Putamen (tissue), 1 donor: ENCODE measurements around the gene ARPC1B.
"Not testable (repeated sequence)": the region's sequence is repeated elsewhere in the genome, so short reads cannot be mapped to it uniquely, and the experiment has no call there.

ENCODE experiments used
- DNase-seq: peaks from one replicate; pipeline ENCODE4 v3.0.0-alpha.2; 2016; ENCODE audit warnings: low spot score

ARPC1B gene

GRCh38 chr7:99374111-99375064 is at the start of gene ARPC1B:
Gene ARPC1B (plus strand): TSS chr7:99374730. CDS start chr7:99385715, 10,985 bp downstream.
- DNase-seq: no peak

DNA sequence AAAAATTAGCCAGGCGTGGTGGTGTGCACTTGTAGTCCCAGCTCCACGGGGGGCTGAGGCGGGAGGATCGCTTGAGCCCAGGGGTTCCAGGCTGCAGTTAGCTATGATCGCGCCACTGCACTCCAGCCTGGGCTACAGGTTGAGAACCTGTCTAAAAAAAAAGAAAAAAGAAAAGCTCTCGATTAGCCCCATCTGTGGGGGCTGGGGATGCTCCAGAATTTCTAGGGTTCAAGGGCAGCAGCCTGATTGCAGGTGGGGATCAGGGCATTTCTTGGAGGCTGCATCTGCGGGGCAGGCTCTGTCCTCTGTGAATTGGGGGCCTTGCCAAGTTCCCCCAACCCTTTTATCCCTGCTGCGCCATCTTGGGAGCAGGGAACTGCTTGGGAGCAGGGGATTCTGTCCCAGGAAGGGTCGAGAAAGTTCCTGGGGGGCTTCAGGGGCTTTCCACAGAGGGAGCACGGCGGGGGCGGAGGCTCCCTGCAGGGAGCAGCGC is 49.5 kb upstream of the ARPC1B start:
- no peak for DNase-seq

- DNase-seq: peak; percentile 88
These were observed 48.7 kb upstream of the ARPC1B start, which contains the start of gene ARPC1A for GRCh38 chr7:99325592-99326407. Gene ARPC1A (plus strand): TSS chr7:99325898. CDS start chr7:99333354, 7,456 bp downstream.

GRCh38 chr7:99326408-99326782 is 48.1 kb upstream of the ARPC1B start:
- no peak for DNase-seq

DNA sequence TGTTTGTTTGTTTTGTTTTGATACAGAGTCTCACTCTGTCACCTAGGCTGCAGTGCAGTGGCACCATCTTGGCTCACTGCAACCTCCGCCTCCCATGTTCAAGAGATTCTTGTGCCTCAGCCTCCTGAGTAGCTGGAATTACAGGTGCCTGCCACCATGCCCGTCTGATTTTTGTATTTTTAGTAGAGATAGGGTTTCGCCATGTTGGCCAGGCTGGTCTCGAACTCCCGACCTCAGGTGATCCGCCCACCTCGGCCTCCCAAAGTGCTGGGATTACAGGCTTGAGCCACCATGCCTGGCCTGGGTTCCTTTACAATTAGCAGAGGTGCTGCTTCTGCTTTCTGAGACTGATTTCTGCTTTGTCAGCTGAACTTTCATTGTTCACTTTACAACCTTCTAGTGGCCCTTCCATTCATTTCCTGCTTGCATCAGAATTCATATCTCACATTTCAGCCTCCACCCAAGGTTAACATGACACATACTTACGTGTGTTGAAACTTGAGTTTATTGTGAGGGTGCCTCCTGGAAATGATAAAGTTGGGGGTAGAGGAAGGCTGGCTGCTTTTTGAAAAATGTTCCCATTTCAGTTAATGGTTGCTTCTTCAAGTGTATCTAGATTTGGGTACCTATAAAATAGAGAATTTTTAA is 44.1 kb upstream of the ARPC1B start:
- not testable (repeated sequence) for DNase-seq

DNA sequence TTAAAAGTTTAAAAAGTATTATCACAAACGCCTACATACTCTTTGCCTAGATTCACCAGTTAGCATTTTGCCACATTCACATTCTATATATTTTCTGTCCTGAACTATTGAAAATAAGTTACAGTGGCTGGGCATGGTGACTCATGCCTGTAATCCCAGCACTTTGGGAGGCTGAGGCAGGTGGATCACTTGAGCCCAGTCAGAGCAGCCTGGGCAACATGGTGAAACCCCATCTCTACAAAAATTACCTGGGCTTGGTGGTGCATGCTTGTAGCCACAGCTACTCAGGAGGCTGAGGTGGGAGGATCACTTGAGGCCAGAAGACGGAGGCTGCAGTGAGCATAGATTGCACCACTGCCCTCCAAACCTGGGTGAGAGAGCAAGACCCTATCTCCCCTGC is 43.5 kb upstream of the ARPC1B start:
- no peak for DNase-seq

- no peak for DNase-seq
These were observed 34.9 kb upstream of the ARPC1B start for GRCh38 chr7:99339595-99339994.

DNA sequence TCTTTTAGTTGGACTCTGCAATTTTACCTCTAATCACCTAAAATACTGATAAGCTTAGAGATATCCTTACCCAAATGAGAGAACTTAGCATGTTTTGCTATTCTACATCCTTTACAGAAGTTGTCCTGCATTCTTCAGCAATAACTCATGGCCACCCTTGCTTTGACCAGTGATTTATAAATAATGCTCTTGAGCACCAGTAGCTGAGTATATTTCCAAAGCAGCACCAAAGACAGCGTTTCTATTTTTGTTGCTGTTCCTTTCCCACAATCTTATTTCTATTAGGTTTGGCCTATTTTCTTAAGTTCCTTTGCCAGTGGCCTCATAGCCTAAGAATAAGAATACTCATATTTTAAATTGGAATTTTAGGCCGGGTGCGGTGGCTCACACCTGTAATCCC is 33.9 kb upstream of the ARPC1B start:
- no peak for DNase-seq

DNA sequence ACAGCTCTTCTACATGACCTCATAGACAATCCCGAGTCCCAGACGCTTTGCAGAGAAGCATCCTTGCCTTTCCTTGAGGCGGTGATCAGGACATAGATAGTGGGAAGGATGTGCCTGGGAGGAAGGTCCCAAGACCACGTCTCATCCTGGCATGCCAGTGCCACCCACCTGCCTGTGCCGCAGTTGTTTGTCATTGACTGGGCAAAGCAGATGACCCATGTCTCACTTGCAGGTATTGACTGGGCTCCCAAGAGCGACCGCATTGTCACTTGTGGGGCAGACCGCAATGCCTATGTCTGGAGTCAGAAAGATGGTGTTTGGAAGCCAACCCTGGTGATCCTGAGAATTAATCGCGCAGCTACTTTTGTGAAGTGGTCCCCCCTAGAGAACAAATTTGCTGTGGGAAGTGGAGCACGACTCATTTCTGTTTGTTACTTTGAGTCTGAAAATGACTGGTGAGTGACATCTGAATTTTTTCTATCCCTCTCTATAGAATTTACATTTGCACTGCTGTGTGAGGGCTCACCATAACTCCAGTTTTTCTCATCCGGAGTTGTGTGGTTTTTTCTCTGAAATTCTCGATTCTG is 30.4 kb upstream of the ARPC1B start:
- no peak for DNase-seq

GRCh38 chr7:99350641-99351040 is 23.9 kb upstream of the ARPC1B start:
- DNase-seq: not testable (repeated sequence)

- no peak for DNase-seq
These were observed 22.3 kb upstream of the ARPC1B start for GRCh38 chr7:99352247-99352646.

DNA sequence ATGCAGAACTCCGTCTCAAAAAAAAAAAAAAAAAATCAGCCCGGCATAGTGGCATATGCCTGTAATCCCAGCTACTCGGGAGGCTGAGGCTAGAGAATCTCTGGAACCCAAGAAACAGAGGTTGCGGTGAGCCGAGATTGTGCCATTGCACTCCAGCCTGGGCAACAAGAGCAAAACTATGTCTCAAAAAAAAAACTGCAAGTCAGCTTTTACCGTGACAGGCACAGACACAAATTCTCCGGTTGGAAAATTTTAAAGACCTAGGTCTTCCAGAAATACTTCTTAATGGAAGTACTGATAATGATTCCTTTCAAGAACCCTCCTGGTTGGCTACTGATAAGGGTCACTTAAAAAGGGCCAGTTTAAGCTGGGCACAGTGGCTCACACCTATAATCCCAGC is 19.4 kb upstream of the ARPC1B start:
- DNase-seq: no peak

DNA sequence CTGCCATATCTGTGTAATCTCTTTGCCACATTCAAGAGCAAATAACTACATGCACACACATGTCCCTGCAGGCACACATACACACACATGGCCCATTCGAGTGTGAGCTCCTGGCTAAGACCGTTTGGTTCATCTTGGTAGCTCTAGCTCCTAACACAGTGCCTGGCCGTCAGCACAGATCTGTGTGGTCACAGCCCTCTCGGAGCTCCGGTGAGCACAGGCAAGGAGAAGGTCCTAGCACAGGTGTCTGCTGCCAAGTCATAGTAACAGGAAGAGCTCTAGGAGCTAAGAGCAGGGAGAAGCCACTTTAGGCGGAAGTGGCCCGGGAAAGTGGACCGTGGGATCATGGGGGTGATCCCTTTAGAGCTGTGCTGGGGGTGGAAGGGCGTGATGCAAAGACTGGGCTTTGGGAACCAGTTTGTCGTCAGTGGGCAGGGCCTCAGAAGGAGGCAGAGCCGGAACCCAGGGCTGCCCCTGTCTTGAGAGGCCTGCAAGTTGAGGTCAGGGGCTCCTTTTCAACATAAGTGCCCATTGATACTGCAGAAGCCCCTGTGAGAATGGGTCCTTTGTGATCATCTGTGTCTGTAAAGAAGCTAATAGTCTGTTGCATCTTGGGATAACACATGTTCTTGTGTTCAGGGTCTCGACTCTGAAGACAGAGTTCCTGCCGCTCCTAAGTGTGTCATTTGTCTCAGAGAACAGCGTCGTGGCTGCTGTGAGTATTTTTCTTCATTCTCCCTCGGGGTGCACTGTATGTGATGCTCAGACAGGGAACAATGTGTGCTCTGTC is 16.6 kb upstream of the ARPC1B start:
- DNase-seq: peak; percentile 45

DNA sequence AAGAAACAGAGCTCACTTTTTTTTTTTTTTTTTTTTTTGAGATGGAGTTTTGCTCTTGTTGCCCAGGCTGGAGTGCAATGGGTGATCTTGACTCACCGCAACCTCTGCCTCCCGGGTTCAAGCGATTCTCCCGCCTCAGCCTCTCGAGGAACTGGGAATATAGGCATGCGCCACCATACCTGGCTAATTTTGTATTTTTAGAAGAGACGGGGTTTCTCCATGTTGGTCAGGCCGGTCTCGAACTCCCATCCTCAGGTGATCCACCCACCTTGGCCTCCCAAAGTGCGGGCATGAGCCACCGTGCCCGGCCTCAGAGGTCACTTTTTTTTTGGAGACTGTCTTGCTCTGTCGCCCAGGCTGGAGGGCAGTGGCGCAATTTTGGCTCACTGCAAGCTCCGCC is 16.0 kb upstream of the ARPC1B start:
- DNase-seq: not testable (repeated sequence)

DNA sequence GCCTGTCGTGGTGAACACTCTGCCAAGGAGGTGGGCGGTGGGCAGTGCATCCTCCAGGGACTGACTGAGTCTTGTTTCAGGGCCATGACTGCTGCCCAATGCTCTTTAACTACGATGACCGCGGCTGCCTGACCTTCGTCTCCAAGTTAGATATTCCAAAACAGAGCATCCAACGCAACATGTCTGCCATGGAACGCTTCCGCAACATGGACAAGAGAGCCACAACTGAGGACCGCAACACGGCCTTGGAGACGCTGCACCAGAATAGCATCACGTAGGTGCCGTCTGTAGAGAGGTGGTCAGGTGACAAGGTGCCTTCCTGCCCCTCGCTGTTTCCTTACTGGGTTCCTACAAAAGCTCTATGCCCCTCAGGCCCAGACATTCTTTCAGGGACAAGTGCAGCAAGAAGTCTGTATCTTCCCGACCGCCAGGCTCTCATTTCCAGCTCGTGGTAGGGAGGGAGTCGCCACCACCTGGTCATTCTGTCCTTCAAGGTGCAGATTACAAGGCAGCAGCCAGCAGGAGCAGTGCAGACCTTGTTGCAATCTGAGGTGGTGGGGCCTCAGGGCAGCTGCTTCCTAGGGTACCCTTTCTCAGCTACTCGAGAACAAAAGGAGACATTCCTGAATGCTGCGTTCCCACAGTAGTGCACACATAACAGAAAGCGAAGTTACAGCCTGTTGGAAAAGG is 14.9 kb upstream of the ARPC1B start:
- DNase-seq: no peak

DNA sequence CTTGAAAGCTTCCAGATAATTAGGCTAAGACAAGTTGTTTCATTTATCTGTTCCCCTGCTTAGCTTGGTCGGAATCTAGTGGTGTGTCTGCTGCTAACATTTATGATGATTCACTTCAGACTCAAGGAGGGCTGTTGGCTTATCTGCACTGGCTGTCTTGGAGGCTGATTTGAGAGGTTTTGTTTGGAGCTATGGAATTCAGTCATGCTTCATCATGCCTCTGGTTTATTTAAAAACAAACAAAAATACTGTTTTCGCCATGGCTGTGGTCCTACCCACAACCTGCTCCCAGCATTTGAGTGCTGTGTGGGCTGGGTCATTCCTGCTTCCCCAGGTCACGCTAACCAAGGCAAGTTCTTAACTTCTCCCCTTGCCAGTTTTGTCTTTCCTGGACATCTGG is 11.7 kb upstream of the ARPC1B start:
- no peak for DNase-seq

GRCh38 chr7:99363286-99363685 is 11.2 kb upstream of the ARPC1B start:
- no peak for DNase-seq

DNA sequence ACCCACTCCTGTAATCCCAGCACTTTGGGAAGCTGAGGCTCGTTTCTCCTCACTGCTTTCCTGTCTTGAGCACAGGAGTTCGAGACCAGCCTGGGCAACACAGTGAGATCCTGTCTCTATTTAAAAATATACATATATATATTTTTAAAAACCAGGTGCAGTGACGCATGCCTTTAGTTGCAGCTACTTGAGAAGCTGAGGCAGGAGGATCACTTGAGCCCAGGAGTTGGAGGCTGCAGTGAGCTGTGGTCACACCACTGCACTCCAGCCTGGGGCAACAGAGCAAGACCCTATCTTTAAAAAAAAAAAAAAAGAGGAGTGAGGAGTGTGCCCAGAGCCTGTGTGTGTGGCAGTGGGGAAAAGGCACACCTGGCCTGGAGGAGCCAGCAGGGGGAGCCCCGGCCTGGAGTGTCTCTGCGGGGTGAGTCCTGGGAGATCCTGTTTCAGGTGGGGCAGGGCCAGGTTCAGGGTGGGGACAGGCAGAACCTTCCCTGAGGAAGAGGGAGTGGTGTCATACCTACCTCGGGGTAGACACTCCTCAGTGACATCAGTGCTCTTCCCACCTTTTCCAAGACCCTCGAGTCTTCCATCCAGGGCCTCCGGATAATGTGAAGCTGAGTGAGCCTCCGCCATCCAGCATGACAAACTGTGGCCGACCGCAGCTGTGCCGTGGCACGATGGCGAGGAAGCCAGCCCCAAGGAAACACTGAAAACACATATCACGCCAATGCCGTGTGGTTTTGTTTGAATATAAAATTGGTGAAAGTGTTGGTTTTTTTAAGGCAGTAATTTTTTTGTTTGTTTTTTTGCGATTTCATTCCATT is 9.0 kb upstream of the ARPC1B start:
- no peak for DNase-seq

- no peak for DNase-seq
These were observed 7.9 kb upstream of the ARPC1B start for GRCh38 chr7:99366646-99367045.
